GM18519 (cell line): ENCODE data around the gene KIAA1671.

Experiments
- ATAC-seq: cut with Tn5 transposase; IDR thresholded peaks from one replicate; pipeline ENCODE4 v1.9.1; 2021; ENCODE audit warnings: mild to moderate bottlenecking, moderate library complexity; ENCODE audit not compliant: unreplicated experiment, low FRiP score

KIAA1671 gene

GRCh38 chr22:25007444-25008106 lies 55.1 kb downstream of the KIAA1671 start:
- no peak for ATAC-seq

- ATAC-seq = no peak
These were observed 56.1 kb downstream of the KIAA1671 start for GRCh38 chr22:25008666-25009065.

- no peak for ATAC-seq
These were observed 60.2 kb downstream of the KIAA1671 start for GRCh38 chr22:25012741-25013143.

- no peak for ATAC-seq
These were observed 61.1 kb downstream of the KIAA1671 start for GRCh38 chr22:25013607-25014006.

GRCh38 chr22:25014896-25015755 lies 62.6 kb downstream of the KIAA1671 start:
- ATAC-seq = no peak

- no peak for ATAC-seq
These were observed 63.8 kb downstream of the KIAA1671 start for GRCh38 chr22:25016311-25016710.

GRCh38 chr22:25018009-25018408 lies 65.5 kb downstream of the KIAA1671 start:
- no peak for ATAC-seq

GRCh38 chr22:25019427-25020184 lies 67.1 kb downstream of the KIAA1671 start:
- no peak for ATAC-seq

- ATAC-seq = no peak
These were observed 68.9 kb downstream of the KIAA1671 start for GRCh38 chr22:25021409-25021808.

- no peak for ATAC-seq
These were observed 69.6 kb downstream of the KIAA1671 start for GRCh38 chr22:25021976-25022711.

- ATAC-seq = no peak
These were observed 71.4 kb downstream of the KIAA1671 start for GRCh38 chr22:25023879-25024278.

- no peak for ATAC-seq
These were observed 72.4 kb downstream of the KIAA1671 start for GRCh38 chr22:25024895-25025294.

- no peak for ATAC-seq
These were observed 73.2 kb downstream of the KIAA1671 start for GRCh38 chr22:25025491-25026400.

- ATAC-seq = no peak
These were observed 74.8 kb downstream of the KIAA1671 start for GRCh38 chr22:25027043-25027906.

- ATAC-seq = no peak
These were observed 75.7 kb downstream of the KIAA1671 start for GRCh38 chr22:25027959-25028840.

- ATAC-seq = no peak
These were observed 76.3 kb downstream of the KIAA1671 start for GRCh38 chr22:25028841-25029141.

- ATAC-seq = no peak
These were observed 76.7 kb downstream of the KIAA1671 start for GRCh38 chr22:25029181-25029580.

- ATAC-seq = no peak
These were observed 78.1 kb downstream of the KIAA1671 start for GRCh38 chr22:25030636-25031035.
